Choroid plexus epithelial cell (primary cell): Measurements from ENCODE around the gene BARHL2.

ENCODE experiments used
- DNase-seq: peaks from one replicate; pipeline ENCODE4 v3.0.0-alpha.2; 2010; ENCODE audit warnings: low read depth
- H3K4me3 ChIP-seq: 2 replicates; pipeline ENCODE4 v1.5.1; 2011; ENCODE audit warnings: low read depth, mild to moderate bottlenecking, control low read depth, low read length, moderate library complexity
- CTCF ChIP-seq: conservative IDR thresholded peaks from 2 replicates; pipeline ENCODE4 v1.5.1; 2011; ENCODE audit warnings: low read depth, mild to moderate bottlenecking, control low read depth, inconsistent platforms, low read length, moderate library complexity

BARHL2 gene

GRCh38 chr1:90714521-90714951, 2.6 kb downstream of the BARHL2 start:
- no peak overlapping the region for H3K4me3 ChIP-seq
- no peak for DNase-seq
- TF ChIP-seq CTCF = no peak

GRCh38 chr1:90713741-90714509, 3.2 kb downstream of the BARHL2 start:
- no peak for DNase-seq
- TF ChIP-seq CTCF = no peak

GRCh38 chr1:90712915-90713730, 4.0 kb downstream of the BARHL2 start:
- no peak for DNase-seq
- no peak for TF ChIP-seq CTCF
- no peak overlapping the region for H3K4me3 ChIP-seq

More at GRCh38 chr1:90713741-90714509, 3.2 kb downstream of the BARHL2 start:
- H3K4me3 ChIP-seq = no peak overlapping the region

GRCh38 chr1:90712153-90712856, 4.8 kb downstream of the BARHL2 start:
- TF ChIP-seq CTCF = no peak
- H3K4me3 ChIP-seq = no peak overlapping the region
- no peak for DNase-seq

GRCh38 chr1:90711696-90712095, 5.4 kb downstream of the BARHL2 start:
- DNase-seq = no peak
- TF ChIP-seq CTCF = no peak
- no peak overlapping the region for H3K4me3 ChIP-seq

- TF ChIP-seq CTCF = no peak
- no peak overlapping the region for H3K4me3 ChIP-seq
- DNase-seq = no peak
These were observed 6.2 kb downstream of the BARHL2 start for GRCh38 chr1:90710579-90711536.
